Peyer's patch (tissue), 4 donors: ENCODE data around the gene TSPAN7.

Experiments
- CTCF ChIP-seq, 6 experiments: fragments of 450-650 bp in 4 of 6; fragments of 200-600 bp in 2 of 6; sonication (generic) in 1 of 6; IDR thresholded peaks; one replicate each; pipeline ENCODE4 v1.5.1; 2017 to 2019; ENCODE audit warnings: antibody characterized with exemption in 6 of 6, mild to moderate bottlenecking in 3 of 6, moderate library complexity in 1 of 6
- POLR2A ChIP-seq, 2 donors: fragments of 450-650 bp; IDR thresholded peaks; one replicate each; pipeline ENCODE4 v1.5.1; 2017; ENCODE audit warnings: antibody characterized with exemption in 2 of 2, mild to moderate bottlenecking in 2 of 2, moderate library complexity in 2 of 2

GRCh38 chrX:38675856-38676255, 114.5 kb downstream of the TSPAN7 start:
- TF ChIP-seq POLR2A (IDR thresholded peaks at IDR 0.05) (no peak), CTCF (IDR thresholded peaks at IDR 0.05) (no peak)
